ENCODE data around the gene BPHL.
"Not testable (repeated sequence)": the region's sequence is repeated elsewhere in the genome, so short reads cannot be mapped to it uniquely, and the experiment has no call there.

Gene BPHL

DNA sequence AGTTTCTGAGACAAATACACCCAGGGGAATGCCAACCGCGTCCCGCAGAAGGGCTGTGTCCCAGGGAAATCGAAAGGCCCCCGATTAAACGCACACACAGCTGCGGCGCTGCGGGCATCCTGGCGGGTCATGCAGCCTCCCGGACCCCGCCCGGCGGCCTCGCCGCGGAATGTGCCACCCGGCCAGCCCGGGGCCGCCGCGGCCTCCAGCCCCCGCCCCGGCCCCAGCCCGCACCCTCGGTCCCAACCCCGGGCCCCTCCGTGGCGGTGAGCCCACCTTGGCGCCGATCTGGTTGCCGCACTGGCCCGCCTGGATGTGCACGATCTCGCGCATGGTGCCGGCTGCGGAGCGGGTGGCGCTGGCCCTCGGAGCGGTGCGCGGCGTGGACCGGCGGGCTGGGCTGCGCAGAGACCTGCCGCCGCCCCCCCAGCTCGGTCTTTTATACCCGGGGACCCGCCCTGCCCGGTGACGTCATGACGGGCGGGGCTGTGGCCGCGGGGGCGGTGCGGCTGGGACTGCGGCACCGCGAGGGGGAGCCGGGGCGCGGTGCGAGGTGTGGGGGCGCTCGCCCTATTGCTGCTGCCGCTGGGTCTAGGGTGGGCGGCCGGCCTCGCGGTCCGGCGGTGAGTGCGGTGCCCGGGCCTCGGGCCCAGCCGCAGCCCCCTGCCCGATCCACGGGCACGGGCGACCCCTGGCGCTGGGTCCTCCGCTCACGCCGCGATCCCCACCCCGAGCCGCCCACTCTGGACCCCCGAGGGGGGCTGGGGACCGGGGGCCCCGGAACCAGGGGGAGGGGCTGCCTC is 38.8 kb downstream of the BPHL start, which contains the start of gene TUBB2A:
TSS of gene TUBB2A (minus strand) at position 414 of the 803 bp plus-strand sequence. CDS start at position 333, 81 bp downstream.
- DNase-seq, result peak; percentile 86

DNA sequence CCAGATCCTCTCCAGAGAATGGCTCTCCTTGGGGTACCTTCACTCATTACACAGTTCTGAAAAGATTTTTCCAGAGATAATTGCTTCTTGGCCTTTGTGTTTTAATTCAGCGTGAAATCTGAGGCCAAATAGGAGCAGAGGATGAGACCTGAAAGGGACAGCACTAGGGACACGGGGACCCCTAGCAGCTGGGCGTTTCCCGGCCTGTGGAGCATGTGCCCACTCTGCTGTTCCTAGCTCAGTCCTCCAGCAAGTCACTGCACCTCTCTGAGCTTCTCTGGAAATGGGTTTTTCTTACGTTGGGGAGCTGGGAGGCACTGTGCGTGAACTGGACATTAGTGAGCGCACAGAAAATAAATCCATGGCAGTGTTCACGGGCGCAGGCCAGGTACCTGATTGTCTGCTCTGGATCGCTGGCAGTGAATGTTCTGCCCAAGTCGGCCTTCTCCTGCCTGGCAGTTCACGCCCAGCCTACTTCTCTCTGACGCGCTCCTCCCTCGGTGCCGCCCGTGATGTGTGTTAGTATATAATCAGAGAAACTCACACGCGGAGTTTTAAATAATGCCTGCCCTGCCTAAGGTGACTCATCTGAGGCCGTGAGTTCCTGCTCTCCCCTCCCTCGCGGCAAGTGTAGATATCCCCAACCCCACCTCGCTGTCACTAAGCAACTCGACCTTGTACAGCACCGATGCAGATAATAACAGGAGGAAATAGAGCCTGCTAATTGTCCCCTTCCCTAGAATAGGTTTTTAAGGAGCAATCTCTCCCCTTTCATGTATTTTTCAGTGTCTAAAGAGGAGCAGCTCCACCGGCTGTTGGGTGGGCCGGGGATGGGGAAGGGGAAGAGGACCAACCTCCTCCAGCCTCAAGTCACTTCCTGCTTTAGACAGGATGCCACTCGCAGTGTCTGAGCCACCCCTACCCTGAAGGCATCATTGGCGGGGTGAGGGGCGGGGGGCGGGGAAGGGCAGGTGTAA is 41.6 kb downstream of the BPHL start:
- no peak for DNase-seq

DNA sequence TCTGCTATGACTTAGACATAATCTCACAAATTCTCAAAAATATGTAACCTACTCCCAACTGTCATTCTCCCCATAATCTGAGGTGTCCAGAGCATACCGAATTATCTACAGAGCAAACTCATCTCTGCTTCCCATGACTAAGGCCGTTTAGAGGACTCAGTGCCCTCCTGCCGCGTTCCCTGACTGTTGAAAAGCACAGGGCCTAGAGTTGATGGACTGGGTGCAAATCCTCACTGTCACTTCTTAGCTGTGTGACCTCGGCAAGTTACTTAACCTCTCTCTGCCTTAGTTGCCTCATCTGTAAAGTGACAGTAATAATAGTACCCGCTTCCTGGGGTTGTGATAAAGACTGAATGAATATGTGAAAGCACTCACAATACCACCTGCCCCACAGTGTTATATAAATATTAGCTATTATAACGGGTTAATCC is 43.6 kb downstream of the BPHL start:
- no peak for DNase-seq

DNA sequence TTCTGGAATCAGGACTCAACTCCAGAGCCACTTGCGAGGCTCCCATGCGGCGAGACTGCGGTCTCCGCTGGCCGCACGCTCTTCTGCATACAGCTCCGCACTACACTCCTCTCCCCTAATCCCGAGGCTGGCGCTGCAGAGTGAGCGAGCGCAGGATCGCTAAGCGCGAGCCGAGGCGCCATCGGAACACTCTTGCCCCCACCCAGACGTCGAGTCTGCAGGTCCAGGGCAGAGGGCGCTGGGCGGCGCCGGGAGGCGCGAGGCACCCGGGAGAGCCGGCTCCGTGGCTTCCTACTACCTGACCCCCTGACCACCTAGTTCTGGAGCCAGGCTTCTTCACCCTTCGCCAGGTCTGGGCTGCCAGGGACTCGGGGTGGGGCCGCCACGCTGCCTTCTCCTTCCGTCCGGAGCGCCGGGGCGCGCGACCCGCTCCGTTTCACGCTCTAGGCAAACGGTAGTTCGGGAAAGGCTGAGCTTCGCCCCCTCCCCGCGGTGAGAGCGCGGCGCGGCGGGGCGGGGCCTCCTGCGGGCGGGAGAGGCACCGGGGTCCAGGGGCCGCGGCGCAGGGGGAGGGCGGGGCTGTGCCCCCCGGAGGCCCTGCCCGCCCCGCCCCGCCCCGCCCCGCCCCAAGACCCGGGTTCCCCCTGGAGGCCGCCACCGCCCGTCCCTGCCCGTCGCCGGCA is 44.2 kb downstream of the BPHL start:
- peak; percentile 74 for DNase-seq

DNA sequence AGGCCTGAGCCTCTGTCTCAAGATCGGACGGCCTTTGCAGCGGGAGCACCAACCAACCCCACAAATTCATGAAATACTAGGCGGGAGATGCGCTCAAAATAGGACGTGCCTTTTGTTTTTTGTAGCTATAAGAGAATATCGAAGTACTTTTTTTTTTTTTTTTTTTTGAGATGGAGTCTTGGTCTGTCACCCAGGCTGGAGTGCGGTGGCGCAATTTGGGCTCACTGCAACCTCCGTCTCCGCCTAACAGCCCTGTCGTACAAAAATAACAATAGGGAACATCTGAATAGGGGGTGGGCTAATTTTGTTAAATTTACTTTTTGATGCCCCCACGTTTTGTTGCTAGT is 44.7 kb downstream of the BPHL start:
- no peak for DNase-seq

DNA sequence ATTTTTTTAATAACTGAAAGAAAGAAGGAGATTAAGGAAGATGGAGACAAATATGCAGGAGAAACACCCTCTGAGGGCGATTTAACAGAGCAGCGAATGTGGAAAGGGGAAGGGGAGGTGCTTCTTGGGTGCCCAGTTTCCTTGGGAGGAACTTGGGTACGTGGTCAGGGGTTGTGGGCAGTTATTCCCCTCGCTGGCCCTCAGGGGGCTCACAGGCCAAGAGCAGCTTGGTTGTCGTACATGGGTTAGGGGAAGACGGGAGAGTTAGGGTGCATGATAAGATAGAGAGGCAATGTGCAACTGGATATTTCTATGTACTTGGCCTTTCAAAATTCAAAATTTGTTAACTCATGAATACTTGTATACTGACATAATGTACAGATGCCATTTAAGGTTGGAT is 45.9 kb downstream of the BPHL start:
- DNase-seq, result no peak

DNA sequence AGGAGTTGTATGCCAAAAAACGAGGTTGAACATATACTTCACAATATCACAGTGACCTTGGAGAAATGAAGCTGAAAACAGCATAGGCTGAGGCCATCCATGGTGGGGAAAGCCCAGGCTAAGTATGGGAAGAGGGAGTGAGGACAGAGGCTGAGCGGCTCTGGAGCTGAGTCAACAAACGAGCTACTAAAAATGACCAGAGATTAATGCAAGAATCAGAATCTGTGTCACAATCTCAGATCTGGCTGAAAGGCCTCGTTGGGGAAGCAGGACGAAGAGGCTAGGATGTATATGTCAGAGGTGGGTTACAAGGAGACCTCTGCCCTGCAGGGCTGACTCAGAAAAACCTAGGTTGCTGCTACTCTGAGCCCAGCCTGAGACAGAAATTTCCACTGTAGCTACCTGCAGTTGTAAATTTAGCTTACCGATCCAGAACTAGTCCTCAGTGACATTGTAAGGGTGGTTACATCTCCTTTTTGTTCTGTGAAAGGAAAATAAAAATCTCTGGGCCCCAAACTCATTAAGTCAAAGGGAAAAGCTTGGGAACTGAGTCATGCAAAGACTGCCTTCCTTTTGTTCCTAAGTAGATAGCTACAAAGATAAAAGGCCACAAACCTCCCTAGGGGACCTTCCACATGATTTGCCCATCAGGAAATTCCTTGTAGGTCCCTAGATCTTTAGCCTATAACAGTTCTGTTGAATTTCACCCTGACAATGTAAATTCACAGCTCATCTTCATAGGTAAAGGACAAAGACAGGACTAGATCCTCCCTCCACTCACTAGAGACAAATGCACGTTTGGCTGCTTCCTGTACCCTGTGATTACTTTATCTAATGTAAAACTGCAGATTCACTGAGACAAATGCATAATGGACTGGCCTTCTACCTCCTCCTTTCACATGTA is 47.4 kb downstream of the BPHL start:
- DNase-seq, result peak; percentile 37

DNA sequence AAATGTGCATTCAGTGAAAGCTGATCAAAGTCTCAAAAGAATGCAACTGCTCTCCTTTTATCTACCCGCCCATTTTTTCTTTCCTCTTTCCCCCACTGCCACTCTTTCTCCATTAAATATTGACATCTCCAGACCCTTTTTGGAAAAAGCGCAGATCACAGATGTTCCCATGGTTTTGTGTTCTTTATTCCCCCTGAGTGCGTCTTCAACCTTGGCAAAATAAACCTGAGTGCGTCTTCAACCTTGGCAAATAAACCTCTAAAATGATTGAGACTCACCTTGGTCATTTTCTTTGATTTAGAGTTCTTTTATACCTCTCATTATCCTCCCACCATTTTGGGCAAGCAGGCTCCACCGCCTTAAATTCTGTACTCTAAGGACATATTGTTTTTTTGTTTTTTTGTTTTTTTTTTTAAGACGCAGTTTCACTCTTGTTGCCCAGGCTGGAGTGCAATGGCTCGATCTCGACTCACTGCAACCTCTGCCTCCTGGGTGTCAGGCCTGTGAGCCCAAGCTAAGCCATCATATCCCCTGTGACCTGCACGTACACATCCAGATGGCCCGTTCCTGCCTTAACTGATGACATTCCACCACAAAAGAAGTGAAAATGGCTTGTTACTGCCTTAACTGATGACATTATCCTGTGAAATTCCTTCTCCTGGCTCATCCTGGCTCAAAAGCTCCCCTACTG is 48.2 kb downstream of the BPHL start:
- DNase-seq, result not testable (repeated sequence)

DNA sequence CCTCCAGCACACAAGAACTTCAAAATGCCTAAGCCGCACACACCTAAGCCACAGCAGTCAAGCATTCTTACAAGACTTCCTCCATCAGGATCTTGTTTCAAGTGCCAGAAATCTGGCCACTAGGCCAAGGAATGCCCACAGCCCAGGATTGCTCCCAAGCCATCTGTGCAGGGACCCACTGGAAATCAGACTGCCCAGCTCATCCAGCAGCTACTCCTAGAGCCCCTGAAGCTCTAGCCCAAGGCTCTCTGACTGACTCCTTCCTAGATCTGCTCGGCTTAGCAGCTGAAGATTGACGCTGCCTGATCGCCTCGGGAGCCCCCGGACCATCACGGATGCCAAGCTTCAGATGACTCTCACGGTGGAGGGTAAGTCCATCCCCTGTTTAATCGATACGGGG is 49.5 kb downstream of the BPHL start:
- not testable (repeated sequence) for DNase-seq

DNA sequence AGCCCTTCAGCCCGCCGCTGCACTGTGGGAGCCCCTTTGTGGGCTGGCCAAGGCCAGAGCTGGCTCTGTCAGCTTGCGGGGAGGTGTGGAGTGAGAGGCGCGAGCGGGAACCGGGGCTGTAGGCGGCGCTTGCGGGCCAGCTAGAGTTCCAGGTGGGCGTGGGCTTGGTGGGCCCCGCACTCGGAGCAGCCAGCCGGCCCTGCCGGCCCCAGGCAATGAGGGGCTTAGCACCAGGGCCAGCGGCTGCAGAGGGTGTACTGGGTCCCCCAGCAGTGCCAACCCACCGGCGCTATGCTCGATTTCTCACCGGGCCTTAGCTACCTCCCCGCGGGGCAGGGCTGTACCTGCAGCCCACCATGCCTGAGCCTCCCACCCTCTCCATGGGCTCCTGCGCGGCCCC is 52.2 kb downstream of the BPHL start:
- not testable (repeated sequence) for DNase-seq

DNA sequence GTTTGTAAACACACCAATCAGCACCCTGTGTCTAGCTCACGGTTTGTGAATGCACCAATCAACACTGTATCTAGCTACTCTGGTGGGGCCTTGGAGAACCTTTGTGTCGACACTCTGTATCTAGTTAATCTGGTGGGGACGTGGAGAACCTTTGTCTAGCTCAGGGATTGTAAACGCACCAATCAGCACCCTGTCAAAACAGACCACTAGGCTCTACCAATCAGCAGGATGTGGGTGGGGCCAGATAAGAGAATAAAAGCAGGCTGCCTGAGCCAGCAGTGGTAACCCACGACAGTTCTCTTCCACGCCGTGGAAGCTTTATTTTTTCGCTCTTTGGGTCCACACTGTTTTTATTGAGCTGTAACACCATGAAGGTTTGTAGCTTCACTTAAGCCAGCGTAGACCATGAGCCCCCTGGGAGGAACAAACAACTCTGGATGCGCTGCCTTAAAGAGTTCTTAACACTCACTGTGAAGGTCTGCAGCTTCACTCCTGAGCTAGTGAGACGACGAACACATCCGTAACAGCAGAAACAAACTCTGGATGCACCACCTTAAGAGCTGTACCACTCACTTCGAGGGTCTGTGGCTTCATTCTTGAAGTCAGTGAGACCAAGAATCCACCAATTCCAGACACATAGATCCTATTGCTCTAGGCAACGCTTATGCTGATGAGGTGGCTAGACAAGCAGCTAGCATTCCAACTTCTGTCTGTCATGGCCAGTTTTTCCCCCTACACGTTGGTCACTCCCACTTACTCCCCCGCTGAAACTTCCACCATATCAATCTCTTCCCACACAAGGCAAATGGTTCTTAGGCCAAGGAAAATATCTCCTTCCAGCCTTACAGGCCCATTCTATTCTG is 53.0 kb downstream of the BPHL start:
- DNase-seq, result peak; percentile 37

DNA sequence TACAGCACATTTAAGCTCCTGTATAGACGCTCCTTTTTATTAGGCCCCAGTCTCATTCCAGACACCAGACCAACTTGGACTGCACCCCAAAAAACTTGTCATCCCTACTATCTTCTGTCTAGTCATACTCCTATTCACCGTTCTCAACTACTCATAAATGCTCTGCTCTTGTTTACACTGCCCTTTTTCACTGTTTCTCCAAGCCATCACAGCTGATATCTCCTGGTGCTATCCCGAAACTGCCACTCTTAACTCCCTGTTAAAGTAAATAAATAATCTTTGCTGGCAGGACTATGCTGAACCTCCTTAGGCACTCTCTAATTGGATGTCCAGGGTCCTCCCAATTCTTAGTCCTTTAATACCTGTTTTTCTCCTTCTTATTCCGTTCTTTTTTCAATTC is 54.3 kb downstream of the BPHL start:
- not testable (repeated sequence) for DNase-seq

DNA sequence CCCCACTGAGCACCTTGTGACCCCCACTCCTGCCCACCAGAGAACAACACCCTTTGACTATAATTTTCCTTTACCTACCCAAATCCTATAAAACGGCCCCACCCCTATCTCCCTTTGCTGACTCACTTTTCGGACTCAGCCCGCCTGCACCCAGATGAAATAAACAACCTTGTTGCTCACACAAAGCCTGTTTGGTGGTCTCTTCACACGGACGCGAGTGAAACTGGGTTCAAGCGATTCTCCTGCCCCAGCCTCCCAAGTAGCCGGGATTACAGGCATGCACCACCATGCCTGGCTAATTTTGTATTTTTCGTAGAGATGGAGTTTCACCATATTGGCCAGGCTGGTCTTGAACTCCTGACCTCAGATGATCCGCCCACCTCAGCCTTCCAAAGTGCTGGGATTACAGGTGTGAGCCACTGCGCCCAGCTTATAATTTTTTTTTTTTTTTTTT is 55.2 kb downstream of the BPHL start:
- not testable (repeated sequence) for DNase-seq

DNA sequence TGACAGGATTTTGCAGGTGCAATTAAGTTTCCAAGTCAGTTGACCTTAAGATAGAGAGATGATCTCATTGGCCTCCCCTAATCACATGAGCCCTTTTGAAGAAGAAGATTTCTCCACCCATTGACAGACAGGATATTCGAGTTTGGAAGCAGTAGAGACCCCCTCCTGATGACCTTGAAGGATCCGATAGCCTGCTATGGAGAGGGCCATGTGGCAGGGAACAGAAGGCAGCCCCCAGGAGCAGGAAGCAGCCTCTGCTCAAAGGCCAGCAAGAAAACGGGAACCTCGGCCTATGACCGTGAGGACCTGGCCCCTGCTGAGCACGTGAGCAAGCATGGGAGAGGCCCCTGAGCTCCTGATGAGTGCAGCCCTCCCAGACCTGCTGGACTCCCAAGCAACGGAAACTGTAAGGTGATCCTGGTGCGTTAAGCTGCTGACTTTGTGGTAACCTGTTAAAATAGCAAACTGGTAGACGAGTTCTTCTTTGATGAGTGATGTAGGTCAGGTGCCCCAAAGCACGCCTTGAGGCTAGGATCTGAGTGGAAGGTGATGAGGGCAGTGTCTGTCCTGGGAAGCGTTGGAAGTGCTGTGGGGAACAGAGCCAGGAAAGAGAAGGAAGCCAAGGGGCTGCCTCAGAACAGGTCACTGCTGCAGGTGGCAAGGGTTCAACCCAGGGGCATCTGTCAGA is 57.3 kb downstream of the BPHL start:
- DNase-seq, result no peak

DNA sequence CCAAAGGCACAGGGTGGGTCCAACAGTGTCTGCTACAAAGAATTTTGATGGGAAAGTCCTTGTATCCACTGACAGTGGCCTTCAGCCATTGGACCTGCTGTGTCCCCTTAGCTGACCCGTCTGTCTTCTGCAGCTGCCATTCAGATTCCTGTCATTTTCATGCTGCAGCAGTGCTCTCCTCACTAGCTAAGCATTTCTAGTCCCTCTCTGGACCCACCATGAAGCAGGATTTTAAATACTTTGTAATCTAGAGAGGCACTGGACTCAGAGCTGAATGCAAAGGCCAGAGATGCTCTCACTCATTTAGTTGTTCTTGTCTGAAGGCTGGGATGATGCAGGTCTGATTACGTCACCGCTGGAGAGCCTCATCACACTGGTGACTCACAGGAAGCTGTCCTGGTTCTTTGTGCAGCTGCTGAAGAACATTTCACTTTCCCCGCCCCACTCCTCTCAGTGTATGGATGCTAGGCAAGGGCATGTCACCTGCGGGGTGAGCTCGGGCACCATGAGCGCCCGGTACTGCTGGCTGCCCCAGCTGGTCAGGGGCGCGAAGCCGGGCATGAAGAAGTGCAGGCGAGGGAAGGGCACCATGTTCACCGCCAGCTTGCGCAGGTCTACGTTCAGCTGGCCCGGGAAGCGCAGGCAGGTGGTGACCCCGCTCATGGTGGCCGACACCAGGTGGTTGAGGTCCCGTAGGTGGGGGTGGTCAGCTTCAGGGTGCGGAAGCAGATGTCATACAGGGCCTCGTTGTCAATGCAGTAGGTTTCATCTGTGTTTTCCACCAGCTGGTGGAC is 58.2 kb downstream of the BPHL start:
- peak; percentile 89 for DNase-seq

DNA sequence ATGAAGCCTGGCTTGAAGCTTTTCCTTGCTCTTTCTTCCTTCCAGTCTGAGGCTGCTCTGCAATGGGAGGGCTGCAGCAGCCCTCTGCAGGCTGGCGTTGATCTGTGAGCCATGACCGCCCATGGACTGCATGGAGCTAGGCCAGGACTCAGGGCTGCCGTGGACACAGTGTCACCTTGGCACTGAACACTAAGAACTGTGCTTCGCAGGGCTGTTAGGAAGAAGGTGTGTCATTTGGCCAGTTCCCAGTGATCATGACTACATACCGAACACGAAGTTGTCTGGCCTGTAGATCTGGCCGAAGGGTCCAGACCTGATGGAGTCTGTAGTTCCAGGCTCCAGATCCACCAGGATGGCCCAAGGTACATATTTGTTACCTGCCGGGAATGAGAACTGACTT is 60.2 kb downstream of the BPHL start:
- DNase-seq, result not testable (repeated sequence)

DNA sequence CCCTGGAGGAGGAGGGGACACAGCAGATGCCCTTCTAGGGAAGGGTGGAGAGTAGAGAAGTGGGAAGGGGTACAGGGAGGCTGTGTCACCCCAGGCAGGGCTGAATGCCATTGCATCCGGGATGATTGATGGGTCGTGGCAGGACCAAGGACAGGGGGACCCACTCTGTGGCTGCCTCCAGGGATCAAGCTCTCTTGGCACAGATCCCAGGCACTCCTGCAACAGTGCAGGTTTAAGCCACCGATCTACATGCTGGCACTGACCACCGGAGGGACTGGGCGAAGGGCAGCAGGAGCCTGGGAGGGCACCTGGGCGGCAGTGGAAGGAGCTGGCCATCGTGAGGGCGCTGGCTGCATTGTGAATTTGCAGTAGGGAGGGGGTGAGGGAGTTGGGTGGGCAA is 61.4 kb downstream of the BPHL start:
- not testable (repeated sequence) for DNase-seq

DNA sequence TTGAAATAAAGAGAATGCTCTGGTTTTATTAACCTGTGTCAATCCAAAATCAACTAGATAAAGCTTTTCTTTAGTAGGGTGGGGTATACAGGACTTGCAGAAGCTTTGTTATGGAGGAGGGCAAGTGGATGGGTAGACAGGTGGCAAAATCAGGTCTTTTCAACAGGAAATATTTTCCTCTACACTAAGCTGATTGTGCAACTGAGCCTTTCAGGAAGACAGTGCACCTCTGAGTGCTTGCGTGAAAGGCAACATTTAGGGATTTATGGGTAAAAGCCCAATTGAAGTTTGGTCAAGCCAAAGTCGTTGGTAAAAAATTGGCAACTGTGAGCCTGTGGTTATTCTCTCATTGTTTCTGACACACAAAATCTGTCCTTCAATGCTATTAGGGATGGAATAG is 62.6 kb downstream of the BPHL start:
- no peak for DNase-seq

DNA sequence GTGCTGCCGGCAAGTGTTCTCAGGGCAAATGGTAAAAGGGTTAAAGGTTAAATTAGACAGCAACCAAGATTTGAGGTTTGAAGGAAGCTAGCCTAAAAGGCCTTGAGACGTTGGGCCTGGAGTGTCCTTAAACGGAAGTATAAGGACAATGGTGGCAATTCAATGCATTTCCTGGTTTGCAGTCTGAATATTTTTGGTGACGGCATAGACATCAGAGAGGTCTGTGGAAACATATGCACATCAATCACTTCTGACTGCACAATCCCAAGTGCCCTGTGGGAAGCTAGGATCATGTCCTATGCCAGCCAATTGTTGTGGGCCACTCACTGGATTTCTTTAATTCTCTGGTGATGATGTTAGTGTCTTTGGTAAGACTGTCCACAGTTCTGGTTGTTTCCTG is 64.6 kb downstream of the BPHL start:
- DNase-seq, result no peak
